HG02938 (cell line): ENCODE measurements around the gene MYO6.
"Not testable (repeated sequence)": the region's sequence is repeated elsewhere in the genome, so short reads cannot be mapped to it uniquely, and the experiment has no call there.

Source experiments
- ATAC-seq: cut with Tn5 transposase; IDR thresholded peaks from one replicate; pipeline ENCODE4 v1.9.1; 2021; ENCODE audit warnings: mild to moderate bottlenecking, moderate library complexity; ENCODE audit not compliant: unreplicated experiment

The MYO6 gene

GRCh38 chr6:75880305-75880704, 131.3 kb downstream of the MYO6 start:
- no peak for ATAC-seq

- ATAC-seq: no peak
Observed at GRCh38 chr6:75882734-75883133, 133.7 kb downstream of the MYO6 start.

DNA sequence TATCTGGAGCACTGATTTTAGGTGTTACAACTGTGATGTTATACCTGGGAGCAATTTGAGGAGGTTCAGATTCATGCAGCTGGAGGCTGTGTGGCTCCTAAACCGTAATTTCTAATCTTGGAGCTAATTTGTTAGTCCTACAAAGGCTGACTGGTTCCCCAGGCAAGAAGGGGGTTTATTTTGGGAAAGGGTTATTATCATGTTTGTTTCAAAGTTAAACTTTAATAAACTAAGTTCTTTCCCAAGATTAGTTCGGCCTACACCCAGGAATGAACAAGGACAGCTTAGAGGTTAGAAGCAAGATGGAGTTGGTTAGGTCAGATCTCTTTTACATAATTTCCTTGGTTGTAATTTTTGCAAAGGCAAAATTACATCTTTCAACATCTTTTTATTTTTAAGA, 135.8 kb downstream of the MYO6 start:
- ATAC-seq: no peak

DNA sequence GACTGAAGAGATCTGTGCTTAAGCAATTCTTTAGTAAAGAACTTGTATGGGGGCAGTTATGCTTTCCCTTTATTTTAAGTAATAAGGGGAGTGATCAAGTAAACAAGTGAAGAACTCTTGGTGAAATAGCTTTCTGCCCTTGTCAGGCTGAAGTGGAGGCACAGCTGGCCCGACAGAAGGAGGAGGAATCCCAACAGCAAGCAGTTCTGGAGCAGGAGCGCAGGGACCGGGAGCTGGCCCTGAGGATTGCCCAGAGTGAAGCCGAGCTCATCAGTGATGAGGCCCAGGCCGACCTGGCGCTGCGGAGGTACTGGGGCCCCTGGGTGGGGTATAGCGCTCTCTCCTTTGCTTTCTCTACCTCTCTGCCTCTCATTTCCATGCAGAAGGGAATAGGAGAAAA, 143.3 kb downstream of the MYO6 start:
- no peak for ATAC-seq

DNA sequence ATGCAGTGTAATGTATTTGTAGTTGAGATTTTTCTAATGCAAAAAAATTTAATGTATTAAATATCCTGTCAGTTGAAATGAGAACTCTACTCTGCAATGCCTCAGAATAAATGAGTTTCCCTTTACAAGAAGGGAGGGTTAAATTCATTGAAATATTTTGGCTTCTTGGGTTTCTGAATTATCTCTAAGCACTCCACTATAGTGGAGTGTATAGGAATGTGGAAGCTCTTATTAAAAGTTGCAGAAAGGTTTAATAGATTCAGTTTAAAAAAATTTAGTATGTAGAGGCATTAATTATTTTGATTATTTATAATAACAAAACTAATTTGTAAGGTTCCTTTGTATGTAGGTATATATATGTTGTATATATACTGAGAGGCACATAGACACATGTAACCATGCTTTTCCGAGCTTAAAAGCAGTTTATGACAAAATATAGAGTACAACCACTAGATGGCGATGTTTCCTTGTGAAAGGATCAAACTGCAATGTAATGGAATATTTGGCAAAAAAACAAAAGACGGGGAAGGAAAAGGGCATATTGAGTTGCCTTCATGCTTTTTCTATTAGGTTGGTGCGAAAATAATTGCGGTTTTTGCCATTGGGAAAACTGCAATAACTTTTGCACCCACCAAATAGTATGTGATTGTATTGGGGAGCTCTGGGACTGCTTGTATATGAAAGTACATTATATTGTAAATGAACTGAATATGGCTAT, 144.2 kb downstream of the MYO6 start:
- ATAC-seq: peak; percentile 72

DNA sequence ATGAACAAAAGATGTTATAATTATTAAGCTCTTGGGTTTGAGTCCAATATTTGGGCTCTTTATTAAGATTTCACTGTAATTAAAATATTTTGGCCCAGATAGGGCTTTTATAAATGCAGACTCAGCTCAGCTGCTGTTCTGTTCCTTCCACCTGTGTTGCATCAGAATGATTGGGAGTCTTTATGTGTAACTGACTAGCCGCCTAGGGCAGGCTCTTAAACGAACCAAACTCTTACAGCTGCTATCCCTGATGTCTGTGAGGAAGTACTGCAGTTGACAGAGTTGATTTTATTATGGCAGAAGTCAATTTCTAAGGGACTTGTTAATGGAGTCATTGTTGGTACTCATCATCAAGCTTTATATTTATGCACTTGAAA, 144.7 kb downstream of the MYO6 start:
- ATAC-seq: no peak

- no peak for ATAC-seq
Observed at GRCh38 chr6:75896526-75896925, 147.5 kb downstream of the MYO6 start.

DNA sequence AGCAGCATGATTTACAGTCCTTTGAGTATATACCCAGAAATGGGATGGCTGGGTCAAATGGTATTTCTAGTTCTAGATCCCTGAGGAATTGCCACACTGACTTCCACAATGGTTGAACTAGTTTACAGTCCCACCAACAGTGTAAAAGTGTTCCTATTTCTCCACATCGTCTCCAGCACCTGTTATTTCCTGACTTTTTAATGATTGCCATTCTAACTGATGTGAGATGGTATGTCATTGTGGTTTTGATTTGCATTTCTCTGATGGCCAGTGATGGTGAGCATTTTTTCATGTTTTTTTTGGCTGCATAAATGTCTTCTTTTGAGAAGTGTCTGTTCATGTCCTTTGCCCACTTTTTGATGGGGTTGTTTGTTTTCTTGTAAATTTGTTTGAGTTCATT, 151.2 kb downstream of the MYO6 start:
- not testable (repeated sequence) for ATAC-seq

GRCh38 chr6:75905129-75905528, 156.1 kb downstream of the MYO6 start:
- not testable (repeated sequence) for ATAC-seq

GRCh38 chr6:75906871-75907270, 157.8 kb downstream of the MYO6 start:
- no peak for ATAC-seq

DNA sequence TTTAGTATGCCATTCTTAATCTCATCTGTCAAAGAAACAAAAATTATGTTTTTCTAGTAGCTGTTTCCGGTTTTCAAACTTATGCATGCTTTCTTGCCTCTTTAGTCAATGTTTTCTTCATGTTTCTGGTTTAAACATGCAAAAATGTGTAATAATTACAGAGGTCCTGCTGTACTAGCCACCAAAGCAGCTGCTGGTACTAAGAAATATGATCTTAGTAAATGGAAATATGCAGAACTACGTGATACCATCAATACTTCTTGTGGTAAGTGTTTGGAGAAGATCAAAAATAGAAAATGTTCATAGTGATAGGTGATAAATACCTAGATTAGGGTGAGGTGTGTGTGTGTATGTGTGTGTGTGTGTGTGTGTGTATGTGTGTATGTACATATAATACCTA, 158.4 kb downstream of the MYO6 start:
- no peak for ATAC-seq

DNA sequence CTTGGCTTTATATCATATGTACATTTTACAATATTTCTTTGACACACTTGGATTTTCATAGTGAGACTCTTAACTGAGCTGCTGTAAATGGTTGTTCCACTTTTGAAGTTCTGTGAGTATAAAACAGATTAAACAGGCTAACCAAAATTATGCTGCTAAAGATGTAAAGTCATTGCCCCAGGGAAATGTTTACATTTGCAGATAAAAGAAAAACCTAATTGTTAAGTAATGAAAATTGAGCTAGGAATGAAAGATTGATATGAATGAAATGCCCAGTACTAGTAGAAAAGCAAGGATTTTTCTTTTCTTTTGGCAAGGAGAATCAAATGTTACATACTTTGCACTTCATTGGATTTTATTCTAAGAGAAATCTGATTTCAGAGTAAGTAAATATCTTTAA, 164.0 kb downstream of the MYO6 start:
- ATAC-seq: no peak

DNA sequence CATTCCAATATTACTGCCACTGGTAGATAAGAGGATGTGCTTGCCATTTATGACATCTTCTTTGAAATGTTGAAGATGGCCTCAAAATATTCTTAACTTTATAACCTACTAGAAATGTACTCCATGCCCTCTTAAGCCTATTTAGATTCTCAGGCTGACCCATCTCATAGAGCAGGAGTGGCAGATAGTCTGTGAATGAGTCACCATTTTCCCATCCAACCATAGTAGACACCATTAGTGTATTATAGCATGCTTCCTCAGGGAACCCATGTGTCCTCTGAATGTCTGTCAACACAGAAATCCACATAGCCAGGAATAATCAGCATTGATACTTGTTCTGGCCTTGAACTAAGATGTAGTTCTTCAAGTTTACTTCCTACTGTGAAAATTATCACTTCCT, 173.2 kb downstream of the MYO6 start:
- no peak for ATAC-seq

DNA sequence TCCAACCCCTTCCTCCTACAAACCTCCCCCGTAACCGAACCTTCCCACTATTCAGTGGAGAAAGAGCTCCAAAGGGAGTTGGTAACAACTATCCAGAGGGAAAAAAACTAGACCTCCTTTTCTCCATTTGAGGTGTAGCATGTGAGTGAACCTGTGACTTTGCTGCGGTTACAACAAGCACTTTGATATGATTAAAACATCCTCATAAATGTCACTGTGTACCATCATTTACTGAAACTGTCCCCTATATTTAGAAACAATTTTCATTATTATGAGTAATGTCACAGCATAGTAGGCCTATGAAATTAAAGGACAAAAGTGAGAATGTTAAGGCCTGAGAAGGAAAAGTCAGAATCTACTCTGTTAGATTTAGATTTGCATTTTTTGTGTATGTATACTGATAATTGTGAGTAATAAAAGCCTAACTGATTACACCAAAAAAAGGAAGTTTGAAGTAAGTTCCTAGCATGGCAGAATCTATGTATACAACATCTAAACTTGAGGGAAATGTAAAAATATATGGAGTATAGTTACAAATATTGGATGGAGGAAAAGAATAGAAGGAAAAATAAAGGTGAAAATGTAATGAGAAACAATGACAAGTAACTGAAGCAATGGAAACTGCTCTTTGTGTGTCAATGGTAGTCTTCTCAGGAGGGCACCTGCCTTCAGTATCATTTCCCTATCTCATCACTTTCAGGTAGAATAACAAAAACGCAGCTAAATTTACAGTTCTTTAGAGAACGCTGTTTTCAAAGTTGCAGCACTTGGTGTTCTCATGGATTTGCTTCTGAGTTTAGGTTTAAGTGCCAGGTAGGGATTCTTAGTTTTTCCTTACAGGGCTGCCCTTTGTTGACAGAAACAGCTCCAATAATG, 177.5 kb downstream of the MYO6 start:
- peak; percentile 72 for ATAC-seq

- no peak for ATAC-seq
Observed at GRCh38 chr6:75931011-75931680, 182.1 kb downstream of the MYO6 start.

DNA sequence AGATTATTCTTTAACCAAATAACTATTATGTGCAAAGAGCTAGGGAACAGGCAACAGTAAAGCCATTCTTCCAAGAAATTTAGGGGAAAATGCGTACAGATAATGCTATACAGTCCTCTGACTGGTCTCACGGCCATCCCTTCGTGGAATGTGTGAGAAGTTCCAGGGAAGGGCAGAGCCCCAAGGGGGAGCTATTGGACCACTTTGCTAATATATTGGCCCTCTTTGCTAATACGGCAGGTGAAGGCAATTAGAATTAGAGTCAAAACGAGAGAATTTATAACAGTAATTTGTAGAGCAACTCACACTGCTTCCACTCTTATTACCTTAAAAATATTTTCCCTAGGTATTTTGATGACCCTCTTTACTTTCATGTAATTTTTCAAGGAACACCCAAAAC, 183.0 kb downstream of the MYO6 start:
- no peak for ATAC-seq

DNA sequence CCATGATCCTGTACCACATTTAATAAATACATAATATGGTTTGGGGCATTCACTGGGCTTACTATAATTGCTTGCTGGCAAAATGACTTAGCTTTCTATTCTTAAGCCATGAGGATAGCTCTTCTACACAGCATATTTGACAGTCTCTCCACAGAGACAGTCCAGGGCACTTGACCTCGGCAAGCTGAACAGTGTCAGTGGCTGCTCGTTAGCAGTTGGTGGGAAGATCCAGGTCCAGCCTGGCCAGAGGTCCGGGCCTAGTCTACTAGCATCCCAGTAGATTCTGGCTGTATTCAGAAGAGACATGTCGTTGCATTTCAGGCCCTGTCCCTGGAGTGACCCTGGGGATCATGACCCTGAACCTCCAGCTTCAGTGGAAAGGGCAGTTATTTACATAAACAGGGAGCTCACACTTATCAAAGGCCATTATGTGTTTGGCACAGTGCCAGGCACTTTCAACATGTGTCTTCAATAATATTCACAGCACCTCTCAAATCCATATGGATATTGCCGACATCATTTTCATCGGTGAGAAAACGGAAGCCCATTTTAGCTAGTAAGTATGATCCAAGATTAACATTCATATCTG, 184.4 kb downstream of the MYO6 start:
- ATAC-seq: no peak

DNA sequence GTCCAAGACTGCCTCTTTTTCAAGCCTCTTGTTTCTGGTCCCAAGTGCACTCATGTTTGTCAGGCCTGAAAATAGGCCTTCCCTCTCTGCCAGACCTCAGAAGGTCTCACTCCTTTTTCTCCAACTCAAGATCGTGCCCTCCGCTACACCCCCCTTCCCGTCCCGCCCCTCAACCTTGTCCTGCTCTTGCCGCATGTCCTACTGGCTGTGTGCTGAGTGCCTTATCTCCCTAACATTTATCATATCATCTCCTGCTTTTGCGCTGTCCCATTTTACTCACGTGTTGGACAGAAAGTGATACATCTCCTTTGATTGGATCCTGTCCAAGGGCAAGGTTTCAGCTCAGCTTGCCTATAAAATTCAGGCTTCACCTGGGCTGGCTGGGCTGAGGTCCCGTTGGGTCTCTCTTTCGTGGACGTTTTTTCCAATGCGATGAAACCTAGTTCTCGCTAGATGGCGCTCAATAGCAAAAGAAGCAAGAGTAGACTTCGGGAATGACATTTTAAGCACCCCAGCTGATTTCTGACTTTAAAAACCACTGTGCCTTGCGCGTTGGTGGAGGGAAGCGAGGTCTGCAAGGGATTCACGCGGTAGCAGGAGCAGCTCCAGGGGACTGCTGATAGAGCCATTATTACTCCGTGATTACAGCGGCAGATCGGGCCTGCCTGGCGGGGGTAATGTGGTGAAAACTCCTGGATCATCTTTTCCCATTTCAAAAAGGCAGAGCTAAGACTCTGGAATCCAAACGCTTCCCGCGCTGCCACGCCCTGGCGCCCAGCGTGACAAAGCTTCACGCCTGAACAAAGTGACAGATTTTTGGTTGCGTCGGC, 185.8 kb downstream of the MYO6 start:
- ATAC-seq: peak; percentile 74

DNA sequence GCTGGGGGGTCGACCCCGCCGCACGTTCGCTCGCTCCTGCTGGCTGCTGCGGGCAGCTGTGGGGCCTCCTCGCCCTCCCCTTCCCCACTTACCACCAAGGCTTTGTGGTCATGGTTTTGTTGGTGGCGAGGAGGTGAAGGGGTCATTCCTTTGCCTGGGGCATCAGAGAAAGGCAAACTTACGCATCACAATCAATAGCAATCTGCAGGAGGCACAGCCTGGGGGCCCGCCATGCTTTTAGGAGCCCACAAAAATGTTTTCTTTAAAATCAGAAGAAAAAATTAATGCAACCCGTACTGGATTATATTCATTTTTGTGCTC, 186.4 kb downstream of the MYO6 start:
- ATAC-seq: peak; percentile 4

DNA sequence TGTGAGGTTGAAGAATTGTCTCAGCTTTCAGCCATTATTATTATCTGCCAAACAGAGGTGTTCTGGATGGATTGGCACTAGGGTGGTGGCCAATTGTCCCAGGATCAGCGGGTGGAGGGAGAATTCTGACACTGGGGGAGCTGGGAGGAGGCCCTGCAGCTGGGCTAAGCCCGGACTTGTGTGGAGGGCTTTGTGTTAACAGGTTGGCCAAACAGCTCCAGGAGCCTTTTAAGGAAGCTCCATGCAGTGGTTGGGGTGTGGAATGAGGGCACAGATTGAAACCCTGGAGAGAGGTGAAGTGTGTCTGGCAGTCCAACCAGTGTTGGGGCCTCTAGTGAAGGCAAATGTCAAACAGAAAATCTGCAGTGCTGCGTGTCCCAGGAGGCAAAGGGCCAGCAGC, 187.6 kb downstream of the MYO6 start:
- no peak for ATAC-seq

GRCh38 chr6:75937846-75938245, 188.8 kb downstream of the MYO6 start:
- no peak for ATAC-seq
